Mesenchymal stem cell (in vitro differentiated cells and primary cell): ENCODE measurements around the gene LPO.

Experiments used
- DNase-seq: peaks from one replicate; pipeline ENCODE4 v3.0.0-alpha.2; 2013
- H2AFZ ChIP-seq: one replicate; pipeline ENCODE4 v1.6.1; 2013; ENCODE audit warnings: low read depth, mild to moderate bottlenecking, control low read depth, inconsistent platforms, low read length, moderate library complexity
- H2AK5ac ChIP-seq: 2 replicates; pipeline ENCODE4 v1.6.1; 2013; ENCODE audit warnings: low read length, moderate library complexity, mild to moderate bottlenecking, inconsistent platforms; ENCODE audit not compliant: severe bottlenecking
- H2BK120ac ChIP-seq: one replicate; pipeline ENCODE4 v1.6.1; 2013; ENCODE audit warnings: low read depth, mild to moderate bottlenecking, inconsistent platforms, low read length, moderate library complexity
- H2BK12ac ChIP-seq, 2 experiments: one replicate each; pipeline ENCODE4 v1.6.1; 2013; ENCODE audit warnings: inconsistent platforms in 2 of 2, low read length in 2 of 2, mild to moderate bottlenecking in 2 of 2, moderate library complexity in 2 of 2, control low read depth in 1 of 2
- H2BK15ac ChIP-seq: one replicate; pipeline ENCODE4 v1.6.1; 2013; ENCODE audit warnings: mild to moderate bottlenecking, low read depth, inconsistent platforms; ENCODE audit not compliant: poor library complexity, severe bottlenecking
- H2BK5ac ChIP-seq: 2 replicates; pipeline ENCODE4 v1.6.1; 2013; ENCODE audit warnings: low read depth, mild to moderate bottlenecking, low read length, control low read depth, inconsistent platforms; ENCODE audit not compliant: poor library complexity, severe bottlenecking
- H3K14ac ChIP-seq, 2 experiments: one replicate each; pipeline ENCODE4 v1.6.1; 2013; ENCODE audit warnings: inconsistent platforms in 2 of 2, low read length in 2 of 2, control low read depth in 1 of 2, mild to moderate bottlenecking in 1 of 2, moderate library complexity in 1 of 2
- H3K18ac ChIP-seq, 2 experiments: one replicate each; pipeline ENCODE4 v1.6.1; 2013; ENCODE audit warnings: inconsistent platforms in 2 of 2, low read length in 2 of 2, control low read depth in 1 of 2, low read depth in 1 of 2, mild to moderate bottlenecking in 1 of 2
- H3K23ac ChIP-seq, 2 experiments: one replicate each; pipeline ENCODE4 v1.6.1; 2013; ENCODE audit warnings: inconsistent platforms in 2 of 2, low read length in 2 of 2, mild to moderate bottlenecking in 2 of 2, moderate library complexity in 2 of 2, control low read depth in 1 of 2
- H3K27ac ChIP-seq: 2 replicates; pipeline ENCODE4 v1.5.1; 2013; ENCODE audit warnings: mild to moderate bottlenecking, moderate library complexity, low read length, control low read depth, inconsistent platforms; ENCODE audit not compliant: poor library complexity, severe bottlenecking
- H3K27me3 ChIP-seq, 2 experiments: 2 replicates each; pipeline versions ENCODE4 v1.6.1 to v1.7.0; 2013; ENCODE audit warnings: low read length in 2 of 2, mild to moderate bottlenecking in 2 of 2, moderate library complexity in 2 of 2, control low read depth in 1 of 2, inconsistent platforms in 1 of 2; ENCODE audit not compliant: control insufficient read depth in 1 of 2, insufficient read depth in 1 of 2
- H3K36me3 ChIP-seq, 2 experiments: 2 replicates each; pipeline versions ENCODE4 v1.6.1 to v1.7.0; 2013; ENCODE audit warnings: low read length in 2 of 2, control low read depth in 1 of 2, inconsistent platforms in 1 of 2, low read depth in 1 of 2, mild to moderate bottlenecking in 1 of 2; ENCODE audit not compliant: insufficient read depth in 2 of 2, control insufficient read depth in 1 of 2
- H3K4ac ChIP-seq, 2 experiments: one replicate each; pipeline ENCODE4 v1.6.1; 2013; ENCODE audit warnings: inconsistent platforms in 2 of 2, low read length in 2 of 2, mild to moderate bottlenecking in 2 of 2, moderate library complexity in 2 of 2, control low read depth in 1 of 2, low read depth in 1 of 2
- H3K4me1 ChIP-seq: 2 replicates; pipeline ENCODE4 v1.6.1; 2013; ENCODE audit warnings: low read depth, low read length, control low read depth; ENCODE audit not compliant: control insufficient read depth, insufficient read depth
- H3K4me2 ChIP-seq: 2 replicates; pipeline ENCODE4 v1.6.1; 2013; ENCODE audit warnings: low read length, mild to moderate bottlenecking, inconsistent platforms; ENCODE audit not compliant: poor library complexity, severe bottlenecking
- H3K4me3 ChIP-seq, 2 experiments: 2 replicates each; pipeline versions ENCODE4 v1.5.1 to v1.7.0; 2013; ENCODE audit warnings: low read length in 2 of 2, mild to moderate bottlenecking in 2 of 2, control low read depth in 1 of 2, low read depth in 1 of 2; ENCODE audit not compliant: insufficient read depth in 1 of 2
- H3K79me1 ChIP-seq: replicated peaks from 2 replicates; pipeline ENCODE4 v1.6.1; 2013; ENCODE audit warnings: mild to moderate bottlenecking, control low read depth, low read length, inconsistent platforms; ENCODE audit not compliant: poor library complexity, severe bottlenecking
- H3K9ac ChIP-seq: 2 replicates; pipeline ENCODE4 v1.7.0; 2013; ENCODE audit warnings: mild to moderate bottlenecking, low read length, moderate library complexity
- H3K9me3 ChIP-seq: 2 replicates; pipeline ENCODE4 v1.7.0; 2013; ENCODE audit warnings: mild to moderate bottlenecking, low read length; ENCODE audit not compliant: control insufficient read depth
- H4K8ac ChIP-seq: one replicate; pipeline ENCODE4 v1.6.1; 2013; ENCODE audit warnings: inconsistent platforms, mild to moderate bottlenecking, low read length, moderate library complexity
- H4K91ac ChIP-seq: one replicate; pipeline ENCODE4 v1.6.1; 2013; ENCODE audit warnings: mild to moderate bottlenecking, low read length, inconsistent platforms
- WGBS: methylation state at CpG from one replicate; pipeline ENCODE4 v1.1.7; 2013; ENCODE audit warnings: mixed read lengths; 5-methylcytosine and 5-hydroxymethylcytosine counted together

The LPO gene

DNA sequence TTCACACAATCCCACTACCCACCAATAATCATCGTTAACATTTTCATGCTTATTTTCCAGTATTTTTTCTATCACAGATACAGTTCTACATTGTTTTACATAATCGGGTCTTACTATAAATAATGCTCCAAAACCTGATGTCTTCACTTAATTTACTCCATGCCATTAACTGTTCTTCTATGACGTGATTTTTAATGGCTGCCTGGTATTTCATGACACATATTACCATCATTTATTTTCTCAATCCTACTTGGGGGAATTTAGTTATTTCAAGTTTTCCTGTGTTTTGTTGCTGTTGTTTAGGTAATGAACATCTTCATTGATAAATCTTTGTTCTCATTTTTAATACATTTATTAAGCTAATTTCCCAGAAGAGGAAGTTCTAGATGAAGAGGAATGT is 14.7 kb downstream of the LPO start:
- Histone ChIP-seq H3K79me1 (no peaks in the 10 kb centered on the region), H4K8ac (no peak overlapping the region), H2BK120ac (no peak overlapping the region), H3K4me3 (no peak overlapping the region), H3K18ac (no peak overlapping the region), H3K27me3 (peaks cover 56 to 70% of the 10 kb centered on the region in 2 experiments), H3K4ac (no peak overlapping the region), H3K23ac (no peak overlapping the region), H3K14ac (no peak overlapping the region), H3K4me1 (peaks cover 10% of the 10 kb centered on the region), H4K91ac (no peak overlapping the region), H2BK12ac (no peak overlapping the region), H3K9ac (no peak overlapping the region), H2AK5ac (no peak overlapping the region), H2BK5ac (no peak overlapping the region), H3K27ac (no peak overlapping the region), H2AFZ (no peak overlapping the region), H3K36me3 (no peaks in the 10 kb centered on the region), H3K4me2 (no peak overlapping the region), H2BK15ac (no peak overlapping the region), H3K9me3 (no peaks in the 10 kb centered on the region)
- DNase-seq = no peak
- 94% methylated on average over 2 of the region's 3 CpGs for WGBS

DNA sequence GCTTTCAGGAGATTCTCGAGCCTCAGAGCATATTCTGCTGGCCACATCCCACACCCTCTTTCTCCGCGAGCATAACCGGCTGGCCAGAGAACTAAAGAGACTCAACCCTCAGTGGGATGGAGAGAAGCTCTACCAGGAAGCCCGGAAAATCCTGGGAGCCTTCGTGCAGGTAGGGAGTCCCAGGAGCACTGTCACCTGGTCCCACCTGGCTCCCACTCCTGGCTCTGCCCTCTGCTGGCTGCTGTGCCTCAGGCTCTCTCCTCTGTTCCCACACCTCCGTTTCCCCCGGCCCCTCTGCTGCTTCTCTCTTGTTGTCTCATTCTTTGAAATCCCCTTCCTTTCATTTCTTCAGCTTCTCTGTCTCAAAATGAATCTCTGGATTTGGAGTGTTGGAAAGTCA is 16.4 kb downstream of the LPO start:
- 15% methylated on average over 6 of the region's 8 CpGs for WGBS

DNA sequence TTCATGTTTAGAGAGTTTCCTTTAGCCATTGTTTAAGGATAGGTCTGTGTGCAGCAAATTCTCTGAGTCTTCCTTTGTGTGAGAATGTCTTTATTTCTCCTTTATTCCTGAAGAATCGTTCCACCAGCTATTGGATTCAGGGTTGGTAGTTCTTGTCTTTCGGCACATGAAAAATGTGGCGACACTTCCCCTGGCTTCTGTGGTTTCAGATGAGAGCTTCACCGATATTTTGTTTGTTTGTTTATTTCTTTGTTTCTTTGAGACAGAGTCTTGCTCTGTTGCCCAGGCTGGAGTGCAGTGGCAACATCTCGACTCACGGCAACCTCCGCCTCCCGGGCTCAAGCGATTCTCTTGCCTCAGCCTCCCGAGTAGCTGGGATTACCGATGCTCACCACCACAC is 23.8 kb downstream of the LPO start:
- no peaks in the 10 kb centered on the region for H3K36me3 ChIP-seq
- no peak overlapping the region for H2AK5ac ChIP-seq
- no peaks in the 10 kb centered on the region for H3K79me1 ChIP-seq
- no peaks in the 10 kb centered on the region for H3K4me1 ChIP-seq
- no peaks in the 10 kb centered on the region for H3K9me3 ChIP-seq
- H2BK15ac ChIP-seq = no peak overlapping the region
- H3K4me3 ChIP-seq = no peak overlapping the region
- no peak overlapping the region for H2AFZ ChIP-seq
- peaks cover 24 to 69% of the 10 kb centered on the region in 2 experiments for H3K27me3 ChIP-seq
- no peak for DNase-seq
- no peak overlapping the region for H4K8ac ChIP-seq
- H2BK120ac ChIP-seq = no peak overlapping the region
- H3K9ac ChIP-seq = no peak overlapping the region
- H2BK12ac ChIP-seq = no peak overlapping the region
- no peak overlapping the region for H3K4ac ChIP-seq
- no peak overlapping the region for H4K91ac ChIP-seq
- no peak overlapping the region for H3K18ac ChIP-seq
- 94% methylated on average over 10 of the region's 11 CpGs for WGBS
- H3K4me2 ChIP-seq = no peak overlapping the region
- no peak overlapping the region for H3K14ac ChIP-seq
- no peak overlapping the region for H3K27ac ChIP-seq
- no peak overlapping the region for H2BK5ac ChIP-seq
- no peak overlapping the region for H3K23ac ChIP-seq

More for the DNA sequence above, 16.4 kb downstream of the LPO start:
- Histone ChIP-seq H3K27me3 (peaks cover 43 to 69% of the 10 kb centered on the region in 2 experiments), H2AFZ (no peak overlapping the region), H2BK120ac (no peak overlapping the region), H3K23ac (no peak overlapping the region), H2BK5ac (no peak overlapping the region), H3K4me3 (no peak overlapping the region), H3K9me3 (no peaks in the 10 kb centered on the region), H3K4me1 (peaks cover under 1% of the 10 kb centered on the region), H2BK15ac (no peak overlapping the region), H3K4ac (no peak overlapping the region), H3K4me2 (no peak overlapping the region), H2AK5ac (no peak overlapping the region), H3K18ac (no peak overlapping the region), H3K36me3 (no peaks in the 10 kb centered on the region), H2BK12ac (no peak overlapping the region), H3K14ac (no peak overlapping the region), H4K8ac (no peak overlapping the region), H3K79me1 (no peaks in the 10 kb centered on the region), H3K9ac (no peak overlapping the region), H3K27ac (no peak overlapping the region), H4K91ac (no peak overlapping the region)
- DNase-seq = no peak

GRCh38 chr17:58263773-58264172 is 25.4 kb downstream of the LPO start:
- no peak overlapping the region for H3K9ac ChIP-seq
- H2AK5ac ChIP-seq = no peak overlapping the region
- H3K4ac ChIP-seq = no peak overlapping the region
- H2BK12ac ChIP-seq = no peak overlapping the region
- H3K18ac ChIP-seq = no peak overlapping the region
- no peak overlapping the region for H4K91ac ChIP-seq
- no peak overlapping the region for H2AFZ ChIP-seq
- H3K4me3 ChIP-seq = no peak overlapping the region
- WGBS = no CpG with 5 or more reads among the region's 1 CpG
- no peak for DNase-seq
- no peak overlapping the region for H3K4me2 ChIP-seq
- no peak overlapping the region for H2BK5ac ChIP-seq
- H3K27me3 ChIP-seq = peaks cover 32 to 70% of the 10 kb centered on the region in 2 experiments
- no peaks in the 10 kb centered on the region for H3K4me1 ChIP-seq
- H4K8ac ChIP-seq = no peak overlapping the region
- H3K79me1 ChIP-seq = no peaks in the 10 kb centered on the region
- H2BK120ac ChIP-seq = no peak overlapping the region
- H3K23ac ChIP-seq = no peak overlapping the region
- H3K36me3 ChIP-seq = no peaks in the 10 kb centered on the region
- H3K14ac ChIP-seq = no peak overlapping the region
- no peak overlapping the region for H2BK15ac ChIP-seq
- H3K27ac ChIP-seq = no peak overlapping the region
- no peaks in the 10 kb centered on the region for H3K9me3 ChIP-seq
